ENCODE measurements around the gene FKBP15.
"Not testable (repeated sequence)": the region's sequence is repeated elsewhere in the genome, so short reads cannot be mapped to it uniquely, and the experiment has no call there.

The FKBP15 gene

GRCh38 chr9:113129884-113130283, 91.2 kb downstream of the FKBP15 start:
- H3K4me3 ChIP-seq (ENCODE audit: low read depth, low read length): no peak overlapping the region
- DNase-seq (ENCODE audit: low read depth): no peak
- TF ChIP-seq CTCF (conservative IDR thresholded peaks at IDR 0.05; ENCODE audit: low read depth, low read length): no peak

GRCh38 chr9:113129466-113129865, 91.6 kb downstream of the FKBP15 start:
- H3K4me3 ChIP-seq (ENCODE audit: low read depth, low read length): no peak overlapping the region
- no peak for DNase-seq (ENCODE audit: low read depth)
- no peak for TF ChIP-seq CTCF (conservative IDR thresholded peaks at IDR 0.05; ENCODE audit: low read depth, low read length)

GRCh38 chr9:113125386-113126035, 95.6 kb downstream of the FKBP15 start:
- TF ChIP-seq CTCF (conservative IDR thresholded peaks at IDR 0.05; ENCODE audit: low read depth, low read length): no peak
- no peak for DNase-seq (ENCODE audit: low read depth)
- no peak overlapping the region for H3K4me3 ChIP-seq (ENCODE audit: low read depth, low read length)

GRCh38 chr9:113118829-113119228, 102.2 kb downstream of the FKBP15 start:
- not testable (repeated sequence) for DNase-seq (ENCODE audit: low read depth); H3K4me3 ChIP-seq (ENCODE audit: low read depth, low read length)
